ENCODE data around the gene GRAMD4.

DNA sequence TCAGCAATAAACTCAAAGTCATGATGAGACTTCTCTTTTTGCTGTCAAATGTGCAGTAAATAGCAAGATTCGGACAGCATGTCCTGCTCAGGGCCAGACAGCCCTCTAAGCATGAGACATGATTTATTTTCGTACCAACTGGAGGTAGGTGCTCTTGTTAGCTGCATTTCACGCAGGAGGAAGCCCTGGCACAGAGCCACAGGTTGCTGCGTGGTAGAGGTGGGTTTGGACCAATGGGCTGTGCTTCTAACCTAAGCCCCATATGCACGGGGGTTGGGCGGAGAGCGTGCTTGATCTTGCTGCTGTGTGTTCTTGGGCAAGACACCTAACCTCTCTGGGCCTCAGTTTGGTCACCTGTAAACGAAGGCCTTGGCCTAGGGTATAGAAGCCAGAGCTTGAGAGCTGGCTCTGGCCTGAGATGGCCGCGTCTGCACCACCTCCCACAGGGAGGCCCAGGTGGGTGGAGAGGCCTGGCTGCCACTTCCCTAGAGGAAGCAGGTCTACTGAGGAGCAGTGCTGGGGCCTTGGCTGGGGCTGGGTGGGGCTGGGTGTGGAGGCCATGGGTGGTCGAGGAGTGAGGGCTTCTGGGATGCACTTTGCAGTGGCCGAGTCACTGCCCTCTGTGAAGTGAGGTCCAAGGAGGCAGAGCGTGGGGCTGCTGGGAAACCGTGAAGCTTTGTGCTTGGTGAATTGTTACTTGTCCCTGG, 38.5 kb upstream of the GRAMD4 start:
- TF ChIP-seq, protein P1, sequence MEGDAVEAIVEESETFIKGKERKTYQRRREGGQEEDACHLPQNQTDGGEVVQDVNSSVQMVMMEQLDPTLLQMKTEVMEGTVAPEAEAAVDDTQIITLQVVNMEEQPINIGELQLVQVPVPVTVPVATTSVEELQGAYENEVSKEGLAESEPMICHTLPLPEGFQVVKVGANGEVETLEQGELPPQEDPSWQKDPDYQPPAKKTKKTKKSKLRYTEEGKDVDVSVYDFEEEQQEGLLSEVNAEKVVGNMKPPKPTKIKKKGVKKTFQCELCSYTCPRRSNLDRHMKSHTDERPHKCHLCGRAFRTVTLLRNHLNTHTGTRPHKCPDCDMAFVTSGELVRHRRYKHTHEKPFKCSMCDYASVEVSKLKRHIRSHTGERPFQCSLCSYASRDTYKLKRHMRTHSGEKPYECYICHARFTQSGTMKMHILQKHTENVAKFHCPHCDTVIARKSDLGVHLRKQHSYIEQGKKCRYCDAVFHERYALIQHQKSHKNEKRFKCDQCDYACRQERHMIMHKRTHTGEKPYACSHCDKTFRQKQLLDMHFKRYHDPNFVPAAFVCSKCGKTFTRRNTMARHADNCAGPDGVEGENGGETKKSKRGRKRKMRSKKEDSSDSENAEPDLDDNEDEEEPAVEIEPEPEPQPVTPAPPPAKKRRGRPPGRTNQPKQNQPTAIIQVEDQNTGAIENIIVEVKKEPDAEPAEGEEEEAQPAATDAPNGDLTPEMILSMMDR (conservative IDR thresholded peaks at IDR 0.05; ENCODE audit: low read depth, low read length): no peak
- TF ChIP-seq EZH2phosphoT487 (IDR thresholded peaks at IDR 0.05; ENCODE audit: borderline replicate concordance, low read length): no peak
